Lower leg skin (tissue), 3 donors: ENCODE results near the gene TP63.

Experiments used
- CTCF ChIP-seq, 3 donors: fragments of 450-650 bp; IDR thresholded peaks; one replicate each; pipeline ENCODE4 v1.5.1; 2016; ENCODE audit warnings: antibody characterized with exemption in 3 of 3, mild to moderate bottlenecking in 3 of 3, moderate library complexity in 2 of 3
- POLR2A ChIP-seq, 2 donors: fragments of 450-650 bp; IDR thresholded peaks; one replicate each; pipeline ENCODE4 v1.6.1; 2016 to 2017; ENCODE audit warnings: antibody characterized with exemption in 2 of 2, mild to moderate bottlenecking in 1 of 2, moderate library complexity in 1 of 2

GRCh38 chr3:189900578-189900977, 269.4 kb downstream of the TP63 start:
- no peak for TF ChIP-seq CTCF (IDR thresholded peaks at IDR 0.05)
- TF ChIP-seq POLR2A (IDR thresholded peaks at IDR 0.05) = no peak
